Stimulated activated memory B cell treated with anti-CD40 and anti-IgM and Interleukin-4, amounts not matched to agents 10 μg/mL and 1 μg/mL and 100 μg/mL, for 72 hours (primary cell): ENCODE measurements around the gene ADORA2A.
A peak's percentile ranks its signal among the peaks of the same experiment; 100 is the strongest.

Experiments used
- ATAC-seq: fragments of 150-1000 bp; cut with Tn5 transposase; 2 replicates; pipeline ENCODE4 v1.10.0; 2021
- H3K27ac Mint-ChIP-seq: one replicate; pipeline ENCODE4 v1.8.0; 2022; ENCODE audit warnings: mild to moderate bottlenecking, mixed read lengths
- H3K27me3 Mint-ChIP-seq: one replicate; pipeline ENCODE4 v1.8.0; 2022; ENCODE audit warnings: mixed read lengths
- H3K36me3 Mint-ChIP-seq: one replicate; pipeline ENCODE4 v1.8.0; 2022; ENCODE audit warnings: mixed read lengths
- H3K4me1 Mint-ChIP-seq: one replicate; pipeline ENCODE4 v1.8.0; 2022; ENCODE audit warnings: mixed read lengths
- H3K4me3 Mint-ChIP-seq: one replicate; pipeline ENCODE4 v1.8.0; 2022; ENCODE audit warnings: mild to moderate bottlenecking, moderate library complexity, mixed read lengths
- H3K9me3 Mint-ChIP-seq: one replicate; pipeline ENCODE4 v1.8.0; 2022; ENCODE audit warnings: mixed read lengths

The ADORA2A gene

GRCh38 chr22:24427500-24428164 is at the start of gene ADORA2A:
TSS of gene ADORA2A (plus strand) at chr22:24427599. CDS start at chr22:24433405, 5,806 bp downstream.
- Mint-ChIP-seq H3K9me3 (no peaks in the 10 kb centered on the region), H3K4me1 (peaks cover 77% of the 10 kb centered on the region), H3K36me3 (no peaks in the 10 kb centered on the region), H3K4me3 (peak within 1 kb of the TSS; percentile 82), H3K27me3 (no peaks in the 10 kb centered on the region), H3K27ac (peak within 1 kb of the TSS; percentile 92)
- peak; percentile 88 for ATAC-seq

GRCh38 chr22:24379536-24379935 is 47.9 kb upstream of the ADORA2A start:
- H3K4me1 Mint-ChIP-seq, result no peaks in the 10 kb centered on the region
- no peaks in the 10 kb centered on the region for H3K9me3 Mint-ChIP-seq
- no peak overlapping the region for H3K4me3 Mint-ChIP-seq
- H3K27me3 Mint-ChIP-seq, result no peaks in the 10 kb centered on the region
- H3K36me3 Mint-ChIP-seq, result peaks cover 36% of the 10 kb centered on the region
- no peak for ATAC-seq
- H3K27ac Mint-ChIP-seq, result no peak overlapping the region

- no peaks in the 10 kb centered on the region for H3K4me1 Mint-ChIP-seq
- peaks cover 31% of the 10 kb centered on the region for H3K36me3 Mint-ChIP-seq
Observed at GRCh38 chr22:24380220-24380904, 47.0 kb upstream of the ADORA2A start.

GRCh38 chr22:24380905-24381230 is 46.5 kb upstream of the ADORA2A start:
- Mint-ChIP-seq H3K4me3 (no peak overlapping the region), H3K27me3 (no peaks in the 10 kb centered on the region), H3K36me3 (peaks cover 31% of the 10 kb centered on the region), H3K9me3 (no peaks in the 10 kb centered on the region), H3K4me1 (no peaks in the 10 kb centered on the region), H3K27ac (no peak overlapping the region)
- no peak for ATAC-seq

More at GRCh38 chr22:24380220-24380904, 47.0 kb upstream of the ADORA2A start:
- no peak for ATAC-seq
- H3K27ac Mint-ChIP-seq, result no peak overlapping the region
- H3K9me3 Mint-ChIP-seq, result no peaks in the 10 kb centered on the region
- no peaks in the 10 kb centered on the region for H3K27me3 Mint-ChIP-seq
- H3K4me3 Mint-ChIP-seq, result no peak overlapping the region

GRCh38 chr22:24383061-24383460 is 44.3 kb upstream of the ADORA2A start:
- peaks cover 33% of the 10 kb centered on the region for H3K36me3 Mint-ChIP-seq
- ATAC-seq, result no peak
- no peak overlapping the region for H3K4me3 Mint-ChIP-seq
- H3K9me3 Mint-ChIP-seq, result no peaks in the 10 kb centered on the region
- no peaks in the 10 kb centered on the region for H3K4me1 Mint-ChIP-seq
- H3K27me3 Mint-ChIP-seq, result no peaks in the 10 kb centered on the region
- no peak overlapping the region for H3K27ac Mint-ChIP-seq

GRCh38 chr22:24384131-24384530 is 43.3 kb upstream of the ADORA2A start:
- Mint-ChIP-seq H3K27me3 (no peaks in the 10 kb centered on the region), H3K36me3 (peaks cover 36% of the 10 kb centered on the region), H3K4me3 (no peak overlapping the region), H3K4me1 (no peaks in the 10 kb centered on the region), H3K27ac (no peak overlapping the region), H3K9me3 (no peaks in the 10 kb centered on the region)
- no peak for ATAC-seq

GRCh38 chr22:24386937-24387471 is 40.4 kb upstream of the ADORA2A start:
- Mint-ChIP-seq H3K4me1 (no peaks in the 10 kb centered on the region), H3K36me3 (peaks cover 26% of the 10 kb centered on the region), H3K27me3 (no peaks in the 10 kb centered on the region), H3K27ac (no peak overlapping the region), H3K9me3 (no peaks in the 10 kb centered on the region), H3K4me3 (no peak overlapping the region)
- ATAC-seq, result no peak

GRCh38 chr22:24389680-24390079 is 37.7 kb upstream of the ADORA2A start:
- Mint-ChIP-seq H3K9me3 (no peaks in the 10 kb centered on the region), H3K27ac (no peak overlapping the region)

GRCh38 chr22:24390156-24390555 is 37.2 kb upstream of the ADORA2A start:
- H3K4me3 Mint-ChIP-seq, result no peak overlapping the region
- H3K9me3 Mint-ChIP-seq, result no peaks in the 10 kb centered on the region
- no peaks in the 10 kb centered on the region for H3K4me1 Mint-ChIP-seq
- no peaks in the 10 kb centered on the region for H3K27me3 Mint-ChIP-seq
- peaks cover 27% of the 10 kb centered on the region for H3K36me3 Mint-ChIP-seq
- H3K27ac Mint-ChIP-seq, result no peak overlapping the region
- no peak for ATAC-seq

More at GRCh38 chr22:24389680-24390079, 37.7 kb upstream of the ADORA2A start:
- no peak for ATAC-seq
- Mint-ChIP-seq H3K36me3 (peaks cover 24% of the 10 kb centered on the region), H3K27me3 (no peaks in the 10 kb centered on the region), H3K4me3 (no peak overlapping the region), H3K4me1 (no peaks in the 10 kb centered on the region)

GRCh38 chr22:24390576-24390975 is 36.8 kb upstream of the ADORA2A start:
- H3K27me3 Mint-ChIP-seq, result no peaks in the 10 kb centered on the region
- H3K27ac Mint-ChIP-seq, result no peak overlapping the region
- no peak for ATAC-seq
- H3K9me3 Mint-ChIP-seq, result no peaks in the 10 kb centered on the region
- H3K4me3 Mint-ChIP-seq, result no peak overlapping the region
- no peaks in the 10 kb centered on the region for H3K4me1 Mint-ChIP-seq
- peaks cover 31% of the 10 kb centered on the region for H3K36me3 Mint-ChIP-seq

GRCh38 chr22:24391836-24392217 is 35.6 kb upstream of the ADORA2A start:
- H3K36me3 Mint-ChIP-seq, result peaks cover 26% of the 10 kb centered on the region
- H3K9me3 Mint-ChIP-seq, result no peaks in the 10 kb centered on the region
- no peaks in the 10 kb centered on the region for H3K4me1 Mint-ChIP-seq
- no peaks in the 10 kb centered on the region for H3K27me3 Mint-ChIP-seq
- no peak for ATAC-seq
- no peak overlapping the region for H3K4me3 Mint-ChIP-seq
- no peak overlapping the region for H3K27ac Mint-ChIP-seq

- no peaks in the 10 kb centered on the region for H3K27me3 Mint-ChIP-seq
- peaks cover 21% of the 10 kb centered on the region for H3K36me3 Mint-ChIP-seq
- H3K4me1 Mint-ChIP-seq, result no peaks in the 10 kb centered on the region
- ATAC-seq, result no peak
- no peaks in the 10 kb centered on the region for H3K9me3 Mint-ChIP-seq
- H3K27ac Mint-ChIP-seq, result no peak overlapping the region
- no peak overlapping the region for H3K4me3 Mint-ChIP-seq
Observed at GRCh38 chr22:24392218-24392931, 35.0 kb upstream of the ADORA2A start.

- Mint-ChIP-seq H3K4me3 (no peak overlapping the region), H3K4me1 (peaks cover 4% of the 10 kb centered on the region), H3K36me3 (peaks cover 25% of the 10 kb centered on the region), H3K27ac (no peak overlapping the region), H3K27me3 (no peaks in the 10 kb centered on the region), H3K9me3 (no peaks in the 10 kb centered on the region)
- no peak for ATAC-seq
Observed at GRCh38 chr22:24393012-24393559, 34.3 kb upstream of the ADORA2A start.

GRCh38 chr22:24393848-24394247 is 33.6 kb upstream of the ADORA2A start:
- no peak overlapping the region for H3K27ac Mint-ChIP-seq
- H3K4me1 Mint-ChIP-seq, result peaks cover 12% of the 10 kb centered on the region
- peaks cover 29% of the 10 kb centered on the region for H3K36me3 Mint-ChIP-seq
- H3K4me3 Mint-ChIP-seq, result no peak overlapping the region
- no peaks in the 10 kb centered on the region for H3K27me3 Mint-ChIP-seq
- ATAC-seq, result no peak
- no peaks in the 10 kb centered on the region for H3K9me3 Mint-ChIP-seq

GRCh38 chr22:24394254-24394653 is 33.1 kb upstream of the ADORA2A start:
- no peak overlapping the region for H3K4me3 Mint-ChIP-seq
- peaks cover 33% of the 10 kb centered on the region for H3K36me3 Mint-ChIP-seq
- H3K27ac Mint-ChIP-seq, result no peak overlapping the region
- no peaks in the 10 kb centered on the region for H3K27me3 Mint-ChIP-seq
- H3K4me1 Mint-ChIP-seq, result peaks cover 16% of the 10 kb centered on the region
- ATAC-seq, result no peak
- H3K9me3 Mint-ChIP-seq, result no peaks in the 10 kb centered on the region
